IMR-90 (cell line): ENCODE data around the gene C13orf46.

Source experiments
- MAFK ChIP-seq: IDR thresholded peaks from 2 replicates; pipeline ENCODE4 v1.6.1; 2012; ENCODE audit warnings: low read depth, low read length, improper control_type of control experiment
- MAZ ChIP-seq: IDR thresholded peaks from 2 replicates; pipeline ENCODE4 v1.6.1; 2012; ENCODE audit warnings: low read depth, mild to moderate bottlenecking, low read length, improper control_type of control experiment, moderate library complexity, borderline replicate concordance
- POLR2A ChIP-seq: IDR thresholded peaks from 2 replicates; pipeline ENCODE4 v1.6.1; 2012; ENCODE audit warnings: mild to moderate bottlenecking, low read depth, low read length
- RAD21 ChIP-seq: IDR thresholded peaks from 2 replicates; pipeline ENCODE4 v1.6.1; 2012; ENCODE audit warnings: low read length, improper control_type of control experiment
- RCOR1 ChIP-seq: IDR thresholded peaks from 2 replicates; pipeline ENCODE4 v1.6.1; 2012; ENCODE audit warnings: mild to moderate bottlenecking, low read length, improper control_type of control experiment; ENCODE audit not compliant: insufficient replicate concordance
- RFX5 ChIP-seq: IDR thresholded peaks from 2 replicates; pipeline ENCODE4 v1.8.0; 2012; ENCODE audit warnings: low read depth, mild to moderate bottlenecking, low read length, moderate library complexity
- TF ChIP-seq, protein P1 (sequence below): conservative IDR thresholded peaks from 2 replicates; pipeline ENCODE4 v1.5.1; 2012; ENCODE audit warnings: mild to moderate bottlenecking, low read depth, low read length, improper control_type of control experiment
- TF ChIP-seq, protein P2 (sequence below): fragments of 150-350 bp; IDR thresholded peaks from 2 replicates; pipeline ENCODE4 v1.6.1; 2017; ENCODE audit warnings: mild to moderate bottlenecking, antibody characterized with exemption, low read length, low read depth

- TF ChIP-seq MAZ: no peak
- TF ChIP-seq, protein P1, sequence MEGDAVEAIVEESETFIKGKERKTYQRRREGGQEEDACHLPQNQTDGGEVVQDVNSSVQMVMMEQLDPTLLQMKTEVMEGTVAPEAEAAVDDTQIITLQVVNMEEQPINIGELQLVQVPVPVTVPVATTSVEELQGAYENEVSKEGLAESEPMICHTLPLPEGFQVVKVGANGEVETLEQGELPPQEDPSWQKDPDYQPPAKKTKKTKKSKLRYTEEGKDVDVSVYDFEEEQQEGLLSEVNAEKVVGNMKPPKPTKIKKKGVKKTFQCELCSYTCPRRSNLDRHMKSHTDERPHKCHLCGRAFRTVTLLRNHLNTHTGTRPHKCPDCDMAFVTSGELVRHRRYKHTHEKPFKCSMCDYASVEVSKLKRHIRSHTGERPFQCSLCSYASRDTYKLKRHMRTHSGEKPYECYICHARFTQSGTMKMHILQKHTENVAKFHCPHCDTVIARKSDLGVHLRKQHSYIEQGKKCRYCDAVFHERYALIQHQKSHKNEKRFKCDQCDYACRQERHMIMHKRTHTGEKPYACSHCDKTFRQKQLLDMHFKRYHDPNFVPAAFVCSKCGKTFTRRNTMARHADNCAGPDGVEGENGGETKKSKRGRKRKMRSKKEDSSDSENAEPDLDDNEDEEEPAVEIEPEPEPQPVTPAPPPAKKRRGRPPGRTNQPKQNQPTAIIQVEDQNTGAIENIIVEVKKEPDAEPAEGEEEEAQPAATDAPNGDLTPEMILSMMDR: no peak
- TF ChIP-seq, protein P2, sequence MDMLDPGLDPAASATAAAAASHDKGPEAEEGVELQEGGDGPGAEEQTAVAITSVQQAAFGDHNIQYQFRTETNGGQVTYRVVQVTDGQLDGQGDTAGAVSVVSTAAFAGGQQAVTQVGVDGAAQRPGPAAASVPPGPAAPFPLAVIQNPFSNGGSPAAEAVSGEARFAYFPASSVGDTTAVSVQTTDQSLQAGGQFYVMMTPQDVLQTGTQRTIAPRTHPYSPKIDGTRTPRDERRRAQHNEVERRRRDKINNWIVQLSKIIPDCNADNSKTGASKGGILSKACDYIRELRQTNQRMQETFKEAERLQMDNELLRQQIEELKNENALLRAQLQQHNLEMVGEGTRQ: no peak
- TF ChIP-seq RCOR1: no peak
- no peak for TF ChIP-seq RAD21
- TF ChIP-seq POLR2A: no peak
- TF ChIP-seq MAFK: no peak
- no peak for TF ChIP-seq RFX5
These were observed 58.0 kb downstream of the C13orf46 start for GRCh38 chr13:113915786-113916329.
